ENCODE results near the gene OR5AP2. TPM values are rescaled to one million over a fixed set of nuclear protein-coding genes. Genes with fewer than 3 reads are reported as not detected.
"Not testable (repeated sequence)": the region's sequence is repeated elsewhere in the genome, so short reads cannot be mapped to it uniquely, and the experiment has no call there.

Gene OR5AP2
- polyA plus RNA-seq (2012; rRNA removed) = not detected in 2 replicates
- not detected in 2 replicates for polyA plus RNA-seq (2012; cell fraction: cytosol; rRNA removed)
- not detected in 2 replicates for polyA plus RNA-seq (2012; cell fraction: nucleus; rRNA removed)

GRCh38 chr11:56642339-56642738 is at the start of gene OR5AP2:
Gene OR5AP2 (minus strand): TSS chr11:56642439. CDS start chr11:56642439, 0 bp downstream.
- H3K27me3 ChIP-seq (ENCODE audit: insufficient read depth) = no peaks in the 10 kb centered on the region
- no peaks in the 10 kb centered on the region for H3K36me3 ChIP-seq (replicated peaks in 1 of 2; ENCODE audit: control insufficient read depth in 1 of 2, insufficient read depth in 2 of 2, low read length in 1 of 2)
- no peaks in the 10 kb centered on the region for H3F3A ChIP-seq (replicated peaks; ENCODE audit: insufficient read depth)
- no peaks in the 10 kb centered on the region for H3K9me2 ChIP-seq
- DNase-seq = no peak
- no peaks in the 10 kb centered on the region for H4K20me1 ChIP-seq (ENCODE audit: insufficient read depth)
- no peak for TF ChIP-seq FOXJ3 (CRISPR knock-in tag; IDR thresholded peaks at IDR 0.05)
- no peak for TF ChIP-seq MEF2A (IDR thresholded peaks at IDR 0.05; ENCODE audit: borderline replicate concordance, low read depth)
- no peak for TF ChIP-seq TAF1 (IDR thresholded peaks at IDR 0.05; ENCODE audit: borderline replicate concordance, low read depth, low read length)
- TF ChIP-seq SMC3 (IDR thresholded peaks at IDR 0.05; ENCODE audit: low read depth, low read length) = no peak
- no peak for TF ChIP-seq POLR2AphosphoS5 (IDR thresholded peaks at IDR 0.05; ENCODE audit: low read depth, low read length)
- TF ChIP-seq FOXM1 (IDR thresholded peaks at IDR 0.05; ENCODE audit: low read depth) = no peak
- no peak for TF ChIP-seq TCF12 (IDR thresholded peaks at IDR 0.05)
- TF ChIP-seq NRF1 (IDR thresholded peaks at IDR 0.05; ENCODE audit: low read depth, low read length) = no peak
- no peaks in the 10 kb centered on the region for H3K4me1 ChIP-seq (ENCODE audit: control insufficient read depth in 1 of 2, insufficient read depth in 2 of 2, low read depth in 1 of 2, low read length in 1 of 2)
- ChIA-PET CTCF (no interaction called here), POLR2A (no interaction called here)
- no peaks in the 10 kb centered on the region for H3K79me2 ChIP-seq (ENCODE audit: insufficient read depth)
- no peak within 1 kb of the TSS for H3K27ac ChIP-seq (ENCODE audit: low read depth in 2 of 2, low read length in 1 of 2)
- no peak within 1 kb of the TSS for H3K4me3 ChIP-seq (ENCODE audit: low read depth in 2 of 2, low read length in 1 of 2)
- no peaks in the 10 kb centered on the region for H3K9me3 ChIP-seq
- WGBS (ENCODE audit: low lambda C conversion rate) = 7% methylated on average over 2 of the region's 2 CpGs
- H3K4me2 ChIP-seq = no peak within 1 kb of the TSS
- H3K9ac ChIP-seq = no peak within 1 kb of the TSS
- H2AFZ ChIP-seq (ENCODE audit: low read depth) = no peak within 1 kb of the TSS

GRCh38 chr11:56691179-56691578 is 48.9 kb upstream of the OR5AP2 start:
- POLR2A ChIA-PET; H3K27ac ChIP-seq (ENCODE audit: low read depth in 2 of 2, low read length in 1 of 2); H3K4me2 ChIP-seq; CTCF ChIA-PET; H3K9ac ChIP-seq; H3K79me2 ChIP-seq (ENCODE audit: insufficient read depth); DNase-seq; H3F3A ChIP-seq (replicated peaks; ENCODE audit: insufficient read depth); H4K20me1 ChIP-seq (ENCODE audit: insufficient read depth); H3K4me1 ChIP-seq (ENCODE audit: control insufficient read depth in 1 of 2, insufficient read depth in 2 of 2, low read depth in 1 of 2, low read length in 1 of 2); H3K9me3 ChIP-seq; H3K27me3 ChIP-seq (ENCODE audit: insufficient read depth); H2AFZ ChIP-seq (ENCODE audit: low read depth); H3K9me2 ChIP-seq; H3K36me3 ChIP-seq (replicated peaks in 1 of 2; ENCODE audit: control insufficient read depth in 1 of 2, insufficient read depth in 2 of 2, low read length in 1 of 2); H3K4me3 ChIP-seq (ENCODE audit: low read depth in 2 of 2, low read length in 1 of 2): not testable (repeated sequence)
- 0% methylated on average over 3 of the region's 3 CpGs for WGBS (ENCODE audit: low lambda C conversion rate)

GRCh38 chr11:56688554-56689100 is 46.4 kb upstream of the OR5AP2 start:
- no peaks in the 10 kb centered on the region for H3K27me3 ChIP-seq (ENCODE audit: insufficient read depth)
- H3K4me3 ChIP-seq (ENCODE audit: low read depth in 2 of 2, low read length in 1 of 2) = no peak overlapping the region
- no peaks in the 10 kb centered on the region for H3K4me1 ChIP-seq (ENCODE audit: control insufficient read depth in 1 of 2, insufficient read depth in 2 of 2, low read depth in 1 of 2, low read length in 1 of 2)
- ChIA-PET POLR2A (no interaction called here), CTCF (interaction anchor here (0.6 kb wide), 1 partner anchor 25 kb away, joined by 3 read pairs; no protein-coding TSS in a partner anchor)
- no peak overlapping the region for H3K9ac ChIP-seq
- no peak overlapping the region for H2AFZ ChIP-seq (ENCODE audit: low read depth)
- H3K36me3 ChIP-seq (replicated peaks in 1 of 2; ENCODE audit: control insufficient read depth in 1 of 2, insufficient read depth in 2 of 2, low read length in 1 of 2) = no peaks in the 10 kb centered on the region
- H3K4me2 ChIP-seq = no peak overlapping the region
- no peak overlapping the region for H3K27ac ChIP-seq (ENCODE audit: low read depth in 2 of 2, low read length in 1 of 2)
- H3F3A ChIP-seq (replicated peaks; ENCODE audit: insufficient read depth) = no peaks in the 10 kb centered on the region
- no peak for DNase-seq
- H4K20me1 ChIP-seq (ENCODE audit: insufficient read depth) = no peaks in the 10 kb centered on the region
- H3K79me2 ChIP-seq (ENCODE audit: insufficient read depth) = no peaks in the 10 kb centered on the region
- 3% methylated on average over 1 of the region's 1 CpG for WGBS (ENCODE audit: low lambda C conversion rate)
- TF ChIP-seq USF2 (IDR thresholded peaks at IDR 0.05; ENCODE audit: borderline replicate concordance, low read depth, low read length) (no peak), RFX5 (IDR thresholded peaks at IDR 0.05; ENCODE audit: low read length) (no peak), SIN3A (IDR thresholded peaks at IDR 0.05; ENCODE audit: borderline replicate concordance, low read depth, low read length) (no peak), RCOR1 (IDR thresholded peaks at IDR 0.05; ENCODE audit: low read length) (no peak), TCF12 (IDR thresholded peaks at IDR 0.05) (no peak), TEAD4 (IDR thresholded peaks at IDR 0.05; ENCODE audit: borderline replicate concordance, insufficient read depth) (no peak), RXRA (IDR thresholded peaks at IDR 0.05; ENCODE audit: borderline replicate concordance, low read depth) (no peak), NRF1 (IDR thresholded peaks at IDR 0.05; ENCODE audit: low read depth, low read length) (no peak), ELF1 (IDR thresholded peaks at IDR 0.05) (no peak), EP300 (IDR thresholded peaks at IDR 0.05; ENCODE audit: borderline replicate concordance in 1 of 2, low read depth in 1 of 2, low read length in 1 of 2) (no peak), TAF1 (IDR thresholded peaks at IDR 0.05; ENCODE audit: borderline replicate concordance, low read depth, low read length) (no peak), MXI1 (IDR thresholded peaks at IDR 0.05; ENCODE audit: low read depth, low read length) (no peak), MAX (IDR thresholded peaks at IDR 0.05; ENCODE audit: low read depth) (no peak), SMC3 (IDR thresholded peaks at IDR 0.05; ENCODE audit: low read depth, low read length) (no peak), CHD2 (IDR thresholded peaks at IDR 0.05; ENCODE audit: low read length, partially characterized antibody) (no peak), FOXJ3 (CRISPR knock-in tag; IDR thresholded peaks at IDR 0.05) (no peak), FOXM1 (IDR thresholded peaks at IDR 0.05; ENCODE audit: low read depth) (no peak), GATA2 (CRISPR knock-in tag; IDR thresholded peaks at IDR 0.05) (no peak)
- no peaks in the 10 kb centered on the region for H3K9me2 ChIP-seq
- no peaks in the 10 kb centered on the region for H3K9me3 ChIP-seq

Data from SK-N-SH (cell line).